Heart right ventricle (tissue), 16 donors: ENCODE results near the gene CSMD2. TPM values are rescaled to one million over a fixed set of nuclear protein-coding genes. Genes with fewer than 3 reads are reported as not detected.

Experiments used
- ATAC-seq, 8 donors: fragments of 200-7000 bp; cut with Tn5 transposase; one replicate each; pipeline ENCODE4 v1.9.1; 2020; ENCODE audit warnings: mild to moderate bottlenecking in 8 of 8, moderate library complexity in 8 of 8, moderate number of reproducible peaks in 1 of 8
- DNase-seq, 2 donors: peaks; one replicate each; pipeline ENCODE4 v3.0.0-alpha.2; 2020
- H3K27ac ChIP-seq, 10 donors: fragments of 200-600 bp; sonication (generic) in 2 of 10; one replicate each; pipeline versions ENCODE4 v1.5.0 to v1.8.0; 2020 to 2022; ENCODE audit warnings: mild to moderate bottlenecking in 3 of 10
- H3K27me3 ChIP-seq, 7 donors: fragments of 200-600 bp; one replicate each; pipeline ENCODE4 v1.8.0; 2021 to 2022; ENCODE audit warnings: mild to moderate bottlenecking in 2 of 7
- H3K36me3 ChIP-seq, 9 donors: fragments of 200-600 bp; sonication (generic) in 1 of 9; one replicate each; pipeline versions ENCODE4 v1.5.0 to v1.8.0; 2020 to 2022; ENCODE audit warnings: mild to moderate bottlenecking in 2 of 9
- H3K4me1 ChIP-seq, 9 donors: fragments of 200-600 bp; sonication (generic) in 1 of 9; one replicate each; pipeline versions ENCODE4 v1.5.0 to v1.8.0; 2020 to 2022; ENCODE audit warnings: mild to moderate bottlenecking in 4 of 9
- H3K4me3 ChIP-seq, 10 donors: fragments of 200-600 bp; sonication (generic) in 2 of 10; one replicate each; pipeline versions ENCODE4 v1.5.0 to v1.8.0; 2020 to 2022; ENCODE audit warnings: mild to moderate bottlenecking in 7 of 10, moderate library complexity in 2 of 10
- H3K9me3 ChIP-seq, 11 donors: fragments of 200-600 bp in 10 of 11; sonication (generic) in 2 of 11; one replicate each; pipeline versions ENCODE4 v1.5.0 to v1.8.0; 2013 to 2022; ENCODE audit warnings: mild to moderate bottlenecking in 2 of 11, control low read depth in 1 of 11, moderate library complexity in 1 of 11
- WGBS, 2 donors: extraction: QIAGEN DNeasy Blood & Tissue Kit; methylation state at CpG; one replicate each; pipeline ENCODE4 v1.1.7; 2013; ENCODE audit warnings: inconsistent platforms in 1 of 2; 5-methylcytosine and 5-hydroxymethylcytosine counted together
- intact Hi-C, 10 donors: fragments of 100-400 bp; cut with DNase I; formaldehyde crosslinking; loops; one replicate each; pipeline versions ENCODE4 v1.11.1 to v1.14.2; 2022
- polyA plus RNA-seq, 2 donors: library from polyadenylated mRNA; stranded (reverse); fragments of 200-250 nt; gene quantifications; one replicate each; pipeline ENCODE4 v1.2.3, GENCODE V29; 2013
- total RNA-seq, 10 donors: library from RNA; stranded (reverse); fragmentation: NEBNext Ultra II Directional in 3 of 10; extraction: Animal tissue kit (Norgen Biotek cat#: 25700) in 3 of 10; gene quantifications; one replicate each; pipeline versions ENCODE4 v1.2.1 to v1.2.4, GENCODE V29; 2021 to 2023
- TF ChIP-seq, protein P1 (sequence below), 9 donors: fragments of 200-600 bp; sonication (generic) in 2 of 9; IDR thresholded peaks; one replicate each; pipeline versions ENCODE4 v1.5.0 to v1.8.0; 2021 to 2022; ENCODE audit warnings: antibody characterized with exemption in 9 of 9, mild to moderate bottlenecking in 5 of 9, moderate library complexity in 1 of 9
- donor health status: Arrhythmogenic right ventricular cardiomyopathy.
- donor health status: ischemic (EF 13 %, LVEDD 7.1; RV severe dilation, severe dysfunction).
- donor health status: healthy with polysubstance abuse.
- donor health status: DM: no; HTN: yes; CAD: no.
- donor health status: DM: no; HTN: no; CAD: no.
- donor health status: ischemic (EF 25% LVEDD 6.9; RV normal size, moderate dysfunction).
- donor health status: ischemic (EF 25% LVEDD 5.7; RV mildly dilated, moderate dysfunction).
- donor health status: healthy.
- donor health status: DM: yes; HTN: yes; CAD: no.
- donor health status: Ischemic cardiomyopathy.
- donor health status: ischemic (EF 35%, LVEDD 5.7; RV mildly dilated, moderate dysfunction).
- donor health status: nonischemic (EF 11% LVEDD 7.7; RV severe dilation, severe dysfunction).
- donor health status: DM: yes; HTN: yes; CAD: no.
- donor health status: PGD.
- donor health status: ischemic (EF 29% LVEDD 5.4; RV normal size, mild dysfunction).
- donor health status: nonischemic (EF 23%, LVEDD 6.1; RV moderate dilation, normal function).

Gene CSMD2
- total and polyA plus RNA-seq, 12 donors: 0.04 to 0.97 (median 0.14) TPM; not detected in 1

GRCh38 chr1:33649759-33650158 lies 515.3 kb downstream of the CSMD2 start:
- Histone ChIP-seq H3K27me3 (peaks cover 0 to 5% (median 0%) of the 10 kb centered on the region in 7 donors), H3K36me3 (no peaks in the 10 kb centered on the region), H3K9me3 (peaks cover 0 to 10% (median 0%) of the 10 kb centered on the region in 11 donors), H3K4me1 (peaks cover 0 to 6% (median 0%) of the 10 kb centered on the region in 9 donors), H3K4me3 (no peak overlapping the region), H3K27ac (no peak overlapping the region)
- DNase-seq: peak in 1 of 2 donors; percentile 43
- WGBS, 2 donors: 68 to 78% methylated on average over 7 of the region's 7 CpGs
- ATAC-seq: peak in 3 of 8 donors; percentile 30 to 40 (median 40)
- TF ChIP-seq, protein P1, sequence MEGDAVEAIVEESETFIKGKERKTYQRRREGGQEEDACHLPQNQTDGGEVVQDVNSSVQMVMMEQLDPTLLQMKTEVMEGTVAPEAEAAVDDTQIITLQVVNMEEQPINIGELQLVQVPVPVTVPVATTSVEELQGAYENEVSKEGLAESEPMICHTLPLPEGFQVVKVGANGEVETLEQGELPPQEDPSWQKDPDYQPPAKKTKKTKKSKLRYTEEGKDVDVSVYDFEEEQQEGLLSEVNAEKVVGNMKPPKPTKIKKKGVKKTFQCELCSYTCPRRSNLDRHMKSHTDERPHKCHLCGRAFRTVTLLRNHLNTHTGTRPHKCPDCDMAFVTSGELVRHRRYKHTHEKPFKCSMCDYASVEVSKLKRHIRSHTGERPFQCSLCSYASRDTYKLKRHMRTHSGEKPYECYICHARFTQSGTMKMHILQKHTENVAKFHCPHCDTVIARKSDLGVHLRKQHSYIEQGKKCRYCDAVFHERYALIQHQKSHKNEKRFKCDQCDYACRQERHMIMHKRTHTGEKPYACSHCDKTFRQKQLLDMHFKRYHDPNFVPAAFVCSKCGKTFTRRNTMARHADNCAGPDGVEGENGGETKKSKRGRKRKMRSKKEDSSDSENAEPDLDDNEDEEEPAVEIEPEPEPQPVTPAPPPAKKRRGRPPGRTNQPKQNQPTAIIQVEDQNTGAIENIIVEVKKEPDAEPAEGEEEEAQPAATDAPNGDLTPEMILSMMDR (IDR thresholded peaks at IDR 0.05): no peak
- intact Hi-C loops: no loop called here

- WGBS, 2 donors: 64 to 85% methylated on average over 4 of the region's 4 CpGs
- H3K4me3 ChIP-seq: no peak overlapping the region
- H3K9me3 ChIP-seq: peaks cover 0 to 5% (median 0%) of the 10 kb centered on the region in 11 donors
- no peaks in the 10 kb centered on the region for H3K36me3 ChIP-seq
- intact Hi-C loops: no loop called here
- H3K27ac ChIP-seq: no peak overlapping the region
- no peaks in the 10 kb centered on the region for H3K4me1 ChIP-seq
- ATAC-seq (no peak), DNase-seq (no peak)
- TF ChIP-seq, protein P1 (IDR thresholded peaks at IDR 0.05): no peak
- peaks cover 0 to 13% (median 3%) of the 10 kb centered on the region in 7 donors for H3K27me3 ChIP-seq
These were observed 521.8 kb downstream of the CSMD2 start for GRCh38 chr1:33643216-33643615.

GRCh38 chr1:33641104-33641830 lies 523.8 kb downstream of the CSMD2 start:
- DNase-seq (no peak), ATAC-seq (peak in 2 of 8 donors; percentile 24 to 37)
- TF ChIP-seq, protein P1 (IDR thresholded peaks at IDR 0.05): peak in 8 of 9 donors; percentile 23 to 53 (median 41)
- Histone ChIP-seq H3K4me1 (no peaks in the 10 kb centered on the region), H3K27ac (no peak overlapping the region), H3K36me3 (no peaks in the 10 kb centered on the region), H3K27me3 (peaks cover 0 to 13% (median 3%) of the 10 kb centered on the region in 7 donors), H3K9me3 (no peaks in the 10 kb centered on the region), H3K4me3 (no peak overlapping the region)
- intact Hi-C loops: no loop called here
- WGBS, 2 donors: 75 to 79% methylated on average over 5 of the region's 5 CpGs

- WGBS, 2 donors: 55 to 57% methylated on average over 3 of the region's 3 CpGs
- no peaks in the 10 kb centered on the region for H3K9me3 ChIP-seq
- no peak for DNase-seq
These were observed 524.8 kb downstream of the CSMD2 start for GRCh38 chr1:33640114-33640660.

More at GRCh38 chr1:33640114-33640660, 524.8 kb downstream of the CSMD2 start:
- H3K36me3 ChIP-seq: no peaks in the 10 kb centered on the region
- no peak for ATAC-seq
- intact Hi-C loops: no loop called here
- peaks cover 0 to 13% (median 0%) of the 10 kb centered on the region in 7 donors for H3K27me3 ChIP-seq
- no peak overlapping the region for H3K27ac ChIP-seq
- H3K4me1 ChIP-seq: no peaks in the 10 kb centered on the region
- TF ChIP-seq, protein P1 (IDR thresholded peaks at IDR 0.05): no peak
- H3K4me3 ChIP-seq: no peak overlapping the region
